Measurements from ENCODE around the gene AHNAK2.
"Not testable (repeated sequence)": the region's sequence is repeated elsewhere in the genome, so short reads cannot be mapped to it uniquely, and the experiment has no call there.

AHNAK2 gene

GRCh38 chr14:104977681-104978653 lies at the start of gene AHNAK2:
TSS of gene AHNAK2 (minus strand) at chr14:104978374. CDS start at chr14:104978237, 137 bp downstream.
- Histone ChIP-seq H3K36me3 (no peaks in the 10 kb centered on the region), H3K9me3 (no peaks in the 10 kb centered on the region), H3K4me1 (peaks cover 7 to 70% (median 58%) of the 10 kb centered on the region in 4 donors), H3K4me3 (peak within 1 kb of the TSS; percentile 60 to 64), H3K27me3 (no peaks in the 10 kb centered on the region), H3K27ac (peak within 1 kb of the TSS; percentile 51 to 54)
- peak; percentile 55 to 83 for DNase-seq
- TF ChIP-seq CTCF (IDR thresholded peaks at IDR 0.05) = no peak
- intact Hi-C loops (cut with DNase I; ENCODE audit: low total_unique reads) = loop anchor here (2.0 to 10.0 kb wide), 3 partner anchors 44 to 113 kb away; partner anchors contain the start of genes CDCA4 and CEP170B

- H3K4me3 ChIP-seq; H3K9me3 ChIP-seq; intact Hi-C loops (cut with DNase I; ENCODE audit: low total_unique reads); H3K27me3 ChIP-seq; H3K36me3 ChIP-seq; H3K4me1 ChIP-seq; DNase-seq: not testable (repeated sequence)
- peak overlapping the region; percentile 11 to 17 for H3K27ac ChIP-seq
These were observed 49.5 kb upstream of the AHNAK2 start for GRCh38 chr14:105027718-105028117.

GRCh38 chr14:105026802-105027563 lies 48.8 kb upstream of the AHNAK2 start:
- peak overlapping the region; percentile 11 to 17 for H3K27ac ChIP-seq
- no peaks in the 10 kb centered on the region for H3K9me3 ChIP-seq
- no peak for DNase-seq
- H3K27me3 ChIP-seq = no peaks in the 10 kb centered on the region
- H3K36me3 ChIP-seq = no peaks in the 10 kb centered on the region
- intact Hi-C loops (cut with DNase I; ENCODE audit: low total_unique reads) = no loop called here
- H3K4me1 ChIP-seq = peaks cover 0 to 13% (median 3%) of the 10 kb centered on the region in 4 donors
- no peak for TF ChIP-seq CTCF (IDR thresholded peaks at IDR 0.05)
- H3K4me3 ChIP-seq = no peak overlapping the region

GRCh38 chr14:105026033-105026785 lies 48.0 kb upstream of the AHNAK2 start:
- intact Hi-C loops (cut with DNase I; ENCODE audit: low total_unique reads) = no loop called here
- H3K4me1 ChIP-seq = peaks cover 0 to 18% (median 7%) of the 10 kb centered on the region in 4 donors

GRCh38 chr14:105025429-105025828 lies 47.3 kb upstream of the AHNAK2 start:
- TF ChIP-seq CTCF (IDR thresholded peaks at IDR 0.05) = no peak
- Histone ChIP-seq H3K27ac (no peak overlapping the region), H3K4me3 (no peak overlapping the region), H3K36me3 (no peaks in the 10 kb centered on the region), H3K4me1 (peaks cover 0 to 19% (median 10%) of the 10 kb centered on the region in 4 donors), H3K27me3 (no peaks in the 10 kb centered on the region), H3K9me3 (no peaks in the 10 kb centered on the region)
- DNase-seq = no peak
- intact Hi-C loops (cut with DNase I; ENCODE audit: low total_unique reads) = no loop called here

More at GRCh38 chr14:105026033-105026785, 48.0 kb upstream of the AHNAK2 start:
- Histone ChIP-seq H3K4me3 (no peak overlapping the region), H3K27ac (no peak overlapping the region), H3K9me3 (no peaks in the 10 kb centered on the region), H3K27me3 (no peaks in the 10 kb centered on the region), H3K36me3 (no peaks in the 10 kb centered on the region)
- no peak for DNase-seq
- TF ChIP-seq CTCF (IDR thresholded peaks at IDR 0.05) = no peak
